ENCODE measurements around the gene UBR3. TPM values are rescaled to one million over a fixed set of nuclear protein-coding genes. Genes with fewer than 3 reads are reported as not detected.
"Not testable (repeated sequence)": the region's sequence is repeated elsewhere in the genome, so short reads cannot be mapped to it uniquely, and the experiment has no call there.

The UBR3 gene
- total and polyA plus RNA-seq, 8 donors, result 7.3 to 26.8 (median 20.5) TPM

GRCh38 chr2:169867579-169867978 is 40.3 kb downstream of the UBR3 start:
- ATAC-seq, result no peak
- no peaks in the 10 kb centered on the region for H3K9me3 ChIP-seq
- peaks cover 0 to 4% (median 0%) of the 10 kb centered on the region in 3 donors for H3K4me1 ChIP-seq
- no peak for DNase-seq
- WGBS, 2 donors, result 85 to 90% methylated on average over 3 of the region's 3 CpGs
- H3K36me3 ChIP-seq, result no peaks in the 10 kb centered on the region
- H3K27me3 ChIP-seq, result no peaks in the 10 kb centered on the region
- H3K27ac ChIP-seq, result no peak overlapping the region
- no peak overlapping the region for H3K4me3 ChIP-seq
- FAIRE-seq, result no peak
- TF ChIP-seq CTCF (IDR thresholded peaks at IDR 0.05), result no peak
- intact Hi-C loops (cut with DNase I), result no loop called here

- 83 to 90% methylated on average over 7 of the region's 7 CpGs for WGBS, 2 donors
- Histone ChIP-seq H3K4me1 (peaks cover 0 to 5% (median 0%) of the 10 kb centered on the region in 3 donors), H3K4me3 (no peak overlapping the region), H3K36me3 (no peaks in the 10 kb centered on the region), H3K27ac (no peak overlapping the region), H3K27me3 (no peaks in the 10 kb centered on the region), H3K9me3 (no peaks in the 10 kb centered on the region)
- no peak for FAIRE-seq
- no peak for TF ChIP-seq CTCF (IDR thresholded peaks at IDR 0.05)
- intact Hi-C loops (cut with DNase I), result no loop called here
- DNase-seq, result no peak
- ATAC-seq, result no peak
Observed at GRCh38 chr2:169868951-169869350, 41.7 kb downstream of the UBR3 start.

- 85 to 87% methylated on average over 9 of the region's 9 CpGs for WGBS, 2 donors
- intact Hi-C loops (cut with DNase I); DNase-seq; H3K27me3 ChIP-seq; H3K27ac ChIP-seq; H3K4me1 ChIP-seq; H3K9me3 ChIP-seq; ATAC-seq; H3K36me3 ChIP-seq; FAIRE-seq; H3K4me3 ChIP-seq: not testable (repeated sequence)
Observed at GRCh38 chr2:169871369-169871768, 44.1 kb downstream of the UBR3 start.

- peak; percentile 66 for FAIRE-seq
- no peaks in the 10 kb centered on the region for H3K27me3 ChIP-seq
Observed at GRCh38 chr2:169871994-169872393, 44.7 kb downstream of the UBR3 start.

GRCh38 chr2:169877398-169877797 is 50.1 kb downstream of the UBR3 start:
- peaks cover 0 to 5% (median 0%) of the 10 kb centered on the region in 3 donors for H3K4me1 ChIP-seq
- FAIRE-seq (peak; percentile 23), ATAC-seq (peak in 2 of 4 donors; percentile 48), DNase-seq (no peak)
- no peaks in the 10 kb centered on the region for H3K9me3 ChIP-seq
- no peak overlapping the region for H3K27ac ChIP-seq
- H3K36me3 ChIP-seq, result peaks cover 0 to 4% (median 0%) of the 10 kb centered on the region in 3 donors
- TF ChIP-seq CTCF (IDR thresholded peaks at IDR 0.05), result no peak
- intact Hi-C loops (cut with DNase I), result no loop called here
- H3K27me3 ChIP-seq, result no peaks in the 10 kb centered on the region
- H3K4me3 ChIP-seq, result no peak overlapping the region

More at GRCh38 chr2:169871994-169872393, 44.7 kb downstream of the UBR3 start:
- no peak overlapping the region for H3K27ac ChIP-seq
- TF ChIP-seq CTCF (IDR thresholded peaks at IDR 0.05), result no peak
- no peak for DNase-seq
- no peak for ATAC-seq
- intact Hi-C loops (cut with DNase I), result no loop called here
- H3K4me1 ChIP-seq, result peaks cover 0 to 5% (median 0%) of the 10 kb centered on the region in 3 donors
- no peak overlapping the region for H3K4me3 ChIP-seq
- no peaks in the 10 kb centered on the region for H3K9me3 ChIP-seq
- WGBS, 2 donors, result 88 to 89% methylated on average over 1 of the region's 1 CpG
- H3K36me3 ChIP-seq, result peaks cover 0 to 4% (median 0%) of the 10 kb centered on the region in 3 donors
